ENCODE results near the gene FAM131B.

The FAM131B gene

DNA sequence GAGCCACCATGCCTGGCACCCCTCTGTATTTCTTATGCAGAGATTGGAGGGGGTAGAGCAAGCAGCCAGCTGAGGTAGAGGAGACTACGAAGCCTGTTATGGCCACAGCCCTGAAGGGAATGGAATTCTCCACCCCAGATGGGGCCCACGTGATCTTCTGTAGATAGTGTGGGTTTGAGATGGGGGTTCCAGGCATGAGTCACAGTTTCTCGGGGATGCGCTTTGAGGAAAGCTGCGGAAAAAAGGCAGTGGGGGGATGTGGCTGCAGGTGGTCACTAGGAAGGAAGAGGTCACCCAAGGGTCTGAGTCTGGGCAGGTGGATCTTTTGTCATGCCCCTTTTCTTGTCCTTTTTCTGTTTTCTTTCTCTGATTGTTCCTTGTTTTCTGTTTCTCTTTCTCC, 11.5 kb downstream of the FAM131B start:
- TF ChIP-seq, protein P1, sequence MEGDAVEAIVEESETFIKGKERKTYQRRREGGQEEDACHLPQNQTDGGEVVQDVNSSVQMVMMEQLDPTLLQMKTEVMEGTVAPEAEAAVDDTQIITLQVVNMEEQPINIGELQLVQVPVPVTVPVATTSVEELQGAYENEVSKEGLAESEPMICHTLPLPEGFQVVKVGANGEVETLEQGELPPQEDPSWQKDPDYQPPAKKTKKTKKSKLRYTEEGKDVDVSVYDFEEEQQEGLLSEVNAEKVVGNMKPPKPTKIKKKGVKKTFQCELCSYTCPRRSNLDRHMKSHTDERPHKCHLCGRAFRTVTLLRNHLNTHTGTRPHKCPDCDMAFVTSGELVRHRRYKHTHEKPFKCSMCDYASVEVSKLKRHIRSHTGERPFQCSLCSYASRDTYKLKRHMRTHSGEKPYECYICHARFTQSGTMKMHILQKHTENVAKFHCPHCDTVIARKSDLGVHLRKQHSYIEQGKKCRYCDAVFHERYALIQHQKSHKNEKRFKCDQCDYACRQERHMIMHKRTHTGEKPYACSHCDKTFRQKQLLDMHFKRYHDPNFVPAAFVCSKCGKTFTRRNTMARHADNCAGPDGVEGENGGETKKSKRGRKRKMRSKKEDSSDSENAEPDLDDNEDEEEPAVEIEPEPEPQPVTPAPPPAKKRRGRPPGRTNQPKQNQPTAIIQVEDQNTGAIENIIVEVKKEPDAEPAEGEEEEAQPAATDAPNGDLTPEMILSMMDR (IDR thresholded peaks at IDR 0.05; ENCODE audit: borderline replicate concordance, extremely low read depth, low read length, poor library complexity, severe bottlenecking) = no peak
- TF ChIP-seq EZH2 (IDR thresholded peaks at IDR 0.05; ENCODE audit: borderline replicate concordance, low read depth, low read length, severe bottlenecking) = no peak
- peaks cover 24% of the 10 kb centered on the region for H3K27me3 ChIP-seq (ENCODE audit: insufficient read depth, low read length, poor library complexity)
- DNase-seq (no peak), ATAC-seq (ENCODE audit: insufficient read depth, low read depth) (no peak)
- H3K4me2 ChIP-seq (ENCODE audit: insufficient read depth, low read length) = no peak overlapping the region
- no peaks in the 10 kb centered on the region for H3K79me2 ChIP-seq (ENCODE audit: insufficient read depth, low read length)
- no peaks in the 10 kb centered on the region for H3K36me3 ChIP-seq (ENCODE audit: insufficient read depth, low read length)
- H3K4me3 ChIP-seq (ENCODE audit: low read depth in 1 of 2, low read length in 2 of 2) = no peak overlapping the region
- no peak overlapping the region for H2AFZ ChIP-seq (ENCODE audit: low read depth, low read length)
- H4K20me1 ChIP-seq (ENCODE audit: insufficient read depth, low read length) = no peaks in the 10 kb centered on the region; the same call in 1 of the 2 replicates
- H3K27ac ChIP-seq (ENCODE audit: low read length) = no peak overlapping the region
- H3K9ac ChIP-seq (ENCODE audit: low read depth, low read length) = no peak overlapping the region
- H3K9me3 ChIP-seq (ENCODE audit: insufficient read depth, low read length, severe bottlenecking) = no peaks in the 10 kb centered on the region
- no peaks in the 10 kb centered on the region for H3K4me1 ChIP-seq (ENCODE audit: insufficient read depth, low read length)

DNA sequence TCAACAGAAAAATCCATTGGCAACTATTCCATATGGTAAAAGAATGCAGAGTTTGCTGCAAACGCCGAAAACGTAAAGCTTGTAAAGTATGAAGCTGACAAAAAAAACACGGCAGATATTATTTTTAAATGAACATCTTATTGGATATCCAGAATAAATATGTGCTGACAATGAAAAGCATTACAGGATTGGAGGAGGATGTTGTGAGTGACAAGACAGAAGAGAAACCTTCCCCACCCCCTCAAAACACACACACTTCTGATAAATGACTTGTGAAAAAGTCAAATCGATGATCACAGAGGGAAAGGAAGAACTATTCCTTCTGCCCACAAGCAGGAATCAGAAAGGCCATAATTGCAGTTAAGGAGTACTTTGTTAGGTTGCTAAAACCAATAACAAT, 14.6 kb downstream of the FAM131B start:
- Histone ChIP-seq H3K4me1 (ENCODE audit: insufficient read depth, low read length) (no peaks in the 10 kb centered on the region), H2AFZ (ENCODE audit: low read depth, low read length) (no peak overlapping the region), H3K9ac (ENCODE audit: low read depth, low read length) (no peak overlapping the region), H4K20me1 (ENCODE audit: insufficient read depth, low read length) (no peaks in the 10 kb centered on the region), H3K27ac (ENCODE audit: low read length) (no peak overlapping the region), H3K4me2 (ENCODE audit: insufficient read depth, low read length) (no peak overlapping the region), H3K9me3 (ENCODE audit: insufficient read depth, low read length, severe bottlenecking) (no peaks in the 10 kb centered on the region), H3K79me2 (ENCODE audit: insufficient read depth, low read length) (no peaks in the 10 kb centered on the region), H3K27me3 (ENCODE audit: insufficient read depth, low read length, poor library complexity) (peaks cover 22% of the 10 kb centered on the region), H3K36me3 (ENCODE audit: insufficient read depth, low read length) (no peaks in the 10 kb centered on the region), H3K4me3 (ENCODE audit: low read depth in 1 of 2, low read length in 2 of 2) (no peak overlapping the region)
- TF ChIP-seq EZH2 (IDR thresholded peaks at IDR 0.05; ENCODE audit: borderline replicate concordance, low read depth, low read length, severe bottlenecking) = no peak
- TF ChIP-seq, protein P1 (IDR thresholded peaks at IDR 0.05; ENCODE audit: borderline replicate concordance, extremely low read depth, low read length, poor library complexity, severe bottlenecking) = no peak
- ATAC-seq (ENCODE audit: insufficient read depth, low read depth) = no peak
- DNase-seq = no peak

DNA sequence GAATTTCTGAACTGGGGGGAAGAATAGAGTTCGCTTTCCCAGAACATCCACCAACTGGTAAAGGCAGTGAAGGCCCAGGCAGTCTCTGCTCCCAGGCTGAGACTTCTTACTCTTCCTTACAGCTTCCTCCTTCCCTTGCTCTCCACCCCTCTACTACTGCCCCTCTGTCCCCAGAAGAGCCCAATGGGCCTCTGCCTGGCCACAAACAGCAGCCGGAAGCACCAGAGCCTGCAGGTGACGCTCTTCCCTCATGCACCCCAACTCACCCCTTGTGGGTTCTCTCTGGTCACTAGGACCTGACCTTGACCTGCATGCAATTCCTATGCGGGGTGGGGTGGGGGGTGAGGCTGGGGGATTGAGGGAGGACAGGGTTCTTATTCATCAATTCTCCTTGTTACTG, 16.5 kb downstream of the FAM131B start:
- Histone ChIP-seq H2AFZ (ENCODE audit: low read depth, low read length) (no peak overlapping the region), H3K27ac (ENCODE audit: low read length) (no peak overlapping the region), H3K9ac (ENCODE audit: low read depth, low read length) (no peak overlapping the region), H4K20me1 (ENCODE audit: insufficient read depth, low read length) (no peaks in the 10 kb centered on the region), H3K36me3 (ENCODE audit: insufficient read depth, low read length) (no peaks in the 10 kb centered on the region), H3K79me2 (ENCODE audit: insufficient read depth, low read length) (no peaks in the 10 kb centered on the region), H3K4me3 (ENCODE audit: low read depth in 1 of 2, low read length in 2 of 2) (no peak overlapping the region), H3K4me1 (ENCODE audit: insufficient read depth, low read length) (no peaks in the 10 kb centered on the region), H3K9me3 (ENCODE audit: insufficient read depth, low read length, severe bottlenecking) (no peaks in the 10 kb centered on the region), H3K4me2 (ENCODE audit: insufficient read depth, low read length) (no peak overlapping the region), H3K27me3 (ENCODE audit: insufficient read depth, low read length, poor library complexity) (peaks cover 23% of the 10 kb centered on the region)
- no peak for TF ChIP-seq EZH2 (IDR thresholded peaks at IDR 0.05; ENCODE audit: borderline replicate concordance, low read depth, low read length, severe bottlenecking)
- TF ChIP-seq, protein P1 (IDR thresholded peaks at IDR 0.05; ENCODE audit: borderline replicate concordance, extremely low read depth, low read length, poor library complexity, severe bottlenecking) = no peak
- DNase-seq (no peak), ATAC-seq (ENCODE audit: insufficient read depth, low read depth) (no peak)

DNA sequence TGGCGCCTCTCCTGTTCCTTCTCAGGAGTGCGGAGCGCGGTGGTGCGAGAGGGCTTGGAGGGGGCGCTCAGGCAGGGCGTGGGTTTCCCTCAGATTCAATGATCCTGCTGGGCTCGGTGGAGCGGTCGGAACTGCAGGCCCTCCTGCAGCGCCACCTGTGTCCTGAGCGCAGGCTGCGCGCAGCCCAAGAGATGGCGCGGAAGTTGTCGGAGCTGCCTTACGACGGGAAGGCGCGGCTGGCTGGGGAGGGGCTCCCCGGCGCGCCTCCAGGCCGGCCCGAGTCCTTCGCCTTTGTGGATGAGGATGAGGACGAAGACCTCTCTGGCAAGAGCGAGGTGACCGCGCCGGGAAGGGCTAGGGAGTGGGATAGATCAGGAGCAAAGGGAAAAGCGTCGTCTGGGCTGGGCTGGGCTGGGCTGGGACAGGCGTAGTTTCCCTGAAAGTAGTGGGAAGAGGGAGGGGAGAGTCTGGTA, 17.0 kb downstream of the FAM131B start:
- H3K9me3 ChIP-seq (ENCODE audit: insufficient read depth, low read length, severe bottlenecking) = no peaks in the 10 kb centered on the region
- no peak overlapping the region for H3K4me3 ChIP-seq (ENCODE audit: low read depth in 1 of 2, low read length in 2 of 2)
- H3K9ac ChIP-seq (ENCODE audit: low read depth, low read length) = no peak overlapping the region
- no peaks in the 10 kb centered on the region for H4K20me1 ChIP-seq (ENCODE audit: insufficient read depth, low read length)
- no peaks in the 10 kb centered on the region for H3K4me1 ChIP-seq (ENCODE audit: insufficient read depth, low read length)
- no peak for ATAC-seq (ENCODE audit: insufficient read depth, low read depth)
- no peak for TF ChIP-seq EZH2 (IDR thresholded peaks at IDR 0.05; ENCODE audit: borderline replicate concordance, low read depth, low read length, severe bottlenecking)
- TF ChIP-seq, protein P1 (IDR thresholded peaks at IDR 0.05; ENCODE audit: borderline replicate concordance, extremely low read depth, low read length, poor library complexity, severe bottlenecking) = no peak
- DNase-seq = no peak
- no peak overlapping the region for H3K4me2 ChIP-seq (ENCODE audit: insufficient read depth, low read length)
- H3K27ac ChIP-seq (ENCODE audit: low read length) = no peak overlapping the region
- H3K27me3 ChIP-seq (ENCODE audit: insufficient read depth, low read length, poor library complexity) = peaks cover 23% of the 10 kb centered on the region
- H2AFZ ChIP-seq (ENCODE audit: low read depth, low read length) = no peak overlapping the region
- no peaks in the 10 kb centered on the region for H3K79me2 ChIP-seq (ENCODE audit: insufficient read depth, low read length)
- no peaks in the 10 kb centered on the region for H3K36me3 ChIP-seq (ENCODE audit: insufficient read depth, low read length)

Measured in DND-41 (cell line).